ENCODE data around the gene ASAP2. TPM values are rescaled to one million over a fixed set of nuclear protein-coding genes. Genes with fewer than 3 reads are reported as not detected.

Gene ASAP2
- total RNA-seq, 2 experiments from 2014 or later: 0.21 to 0.26 TPM

GRCh38 chr2:9408641-9409151 lies 202.1 kb downstream of the ASAP2 start:
- Mint-ChIP-seq H3K9me3 (ENCODE audit: low read depth) (no peaks in the 10 kb centered on the region), H3K27ac (no peak overlapping the region), H3K27me3 (no peaks in the 10 kb centered on the region), H3K4me3 (no peak overlapping the region), H3K36me3 (ENCODE audit: low read depth) (peaks cover 38% of the 10 kb centered on the region), H3K4me1 (no peaks in the 10 kb centered on the region)
- CTCF ChIA-PET: no interaction called here
- ATAC-seq (no peak), DNase-seq (no peak)
- intact Hi-C loops (cut with DNase I, micrococcal nuclease): no loop called here
- POLR2A ChIA-PET: no interaction called here

GRCh38 chr2:9410108-9410507 lies 203.5 kb downstream of the ASAP2 start:
- ChIA-PET CTCF (no interaction called here), POLR2A (no interaction called here)
- intact Hi-C loops (cut with DNase I, micrococcal nuclease): no loop called here
- peaks cover 45% of the 10 kb centered on the region for H3K36me3 Mint-ChIP-seq (ENCODE audit: low read depth)
- no peak for DNase-seq
- peaks cover 2% of the 10 kb centered on the region for H3K4me1 Mint-ChIP-seq
- H3K27ac Mint-ChIP-seq: no peak overlapping the region
- H3K9me3 Mint-ChIP-seq (ENCODE audit: low read depth): no peaks in the 10 kb centered on the region
- no peak for ATAC-seq
- H3K4me3 Mint-ChIP-seq: no peak overlapping the region
- no peaks in the 10 kb centered on the region for H3K27me3 Mint-ChIP-seq

- Mint-ChIP-seq H3K27me3 (no peaks in the 10 kb centered on the region), H3K9me3 (ENCODE audit: low read depth) (no peaks in the 10 kb centered on the region), H3K4me3 (no peak overlapping the region), H3K36me3 (ENCODE audit: low read depth) (peaks cover 53% of the 10 kb centered on the region), H3K4me1 (peaks cover 17% of the 10 kb centered on the region), H3K27ac (peak overlapping the region; percentile 8)
- intact Hi-C loops (cut with DNase I, micrococcal nuclease): no loop called here
- CTCF ChIA-PET: no interaction called here
- POLR2A ChIA-PET: interaction anchor here (0.6 kb wide), 1 partner anchor 13 kb away, joined by 3 read pairs; no protein-coding TSS in a partner anchor
- no peak for DNase-seq
- no peak for ATAC-seq
These were observed 206.2 kb downstream of the ASAP2 start for GRCh38 chr2:9412781-9413180.

GRCh38 chr2:9415516-9416169 lies 209.0 kb downstream of the ASAP2 start:
- intact Hi-C loops (cut with DNase I, micrococcal nuclease): no loop called here
- DNase-seq (no peak), ATAC-seq (no peak)
- H3K4me1 Mint-ChIP-seq: peaks cover 41% of the 10 kb centered on the region
- H3K36me3 Mint-ChIP-seq (ENCODE audit: low read depth): peaks cover 54% of the 10 kb centered on the region
- H3K27ac Mint-ChIP-seq: peak overlapping the region; percentile 28
- ChIA-PET POLR2A (no interaction called here), CTCF (interaction anchor here (0.6 kb wide), 1 partner anchor 259 kb away, joined by 3 read pairs; no protein-coding TSS in a partner anchor)
- no peak overlapping the region for H3K4me3 Mint-ChIP-seq
- H3K27me3 Mint-ChIP-seq: no peaks in the 10 kb centered on the region
- H3K9me3 Mint-ChIP-seq (ENCODE audit: low read depth): no peaks in the 10 kb centered on the region

DNA sequence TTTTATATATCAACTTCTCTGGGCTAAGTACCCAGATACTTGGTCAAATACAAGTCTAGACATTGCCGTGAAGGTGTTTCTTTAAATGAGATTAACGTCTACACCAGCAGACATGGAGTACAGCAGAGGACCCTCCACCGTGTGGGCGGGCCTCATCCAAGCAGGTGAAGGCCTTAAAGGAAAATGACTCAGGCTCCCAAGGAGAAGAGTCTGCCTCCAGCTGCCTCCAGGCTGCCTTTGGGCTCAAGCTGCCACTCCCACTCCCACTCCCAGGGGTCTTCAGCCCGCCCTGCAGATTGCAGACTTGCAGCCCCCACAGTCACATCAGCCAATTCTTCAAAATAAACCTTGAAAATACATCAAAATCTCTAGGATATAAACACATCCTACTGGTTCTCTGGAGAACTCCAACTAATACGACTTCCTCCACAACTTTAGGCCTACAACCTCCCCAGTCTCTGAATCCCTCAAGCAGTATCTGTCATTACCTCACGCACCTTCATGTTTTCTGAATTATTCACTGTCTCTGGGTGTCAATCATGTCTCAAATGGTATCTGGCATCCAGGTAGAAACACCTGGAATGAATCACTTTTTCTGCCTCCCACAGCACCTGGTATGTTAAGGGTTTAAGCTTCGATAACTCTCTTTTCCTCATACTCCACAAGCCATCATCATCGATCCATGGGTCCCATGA lies 209.8 kb downstream of the ASAP2 start:
- Mint-ChIP-seq H3K4me1 (peaks cover 46% of the 10 kb centered on the region), H3K4me3 (no peak overlapping the region), H3K9me3 (ENCODE audit: low read depth) (no peaks in the 10 kb centered on the region), H3K27me3 (no peaks in the 10 kb centered on the region), H3K36me3 (ENCODE audit: low read depth) (peaks cover 49% of the 10 kb centered on the region), H3K27ac (peak overlapping the region; percentile 32)
- intact Hi-C loops (cut with DNase I, micrococcal nuclease): no loop called here
- CTCF ChIA-PET: interaction anchor here (0.6 kb wide), 1 partner anchor 258 kb away, joined by 3 read pairs; no protein-coding TSS in a partner anchor
- ATAC-seq (no peak), DNase-seq (no peak)
- POLR2A ChIA-PET: no interaction called here

DNA sequence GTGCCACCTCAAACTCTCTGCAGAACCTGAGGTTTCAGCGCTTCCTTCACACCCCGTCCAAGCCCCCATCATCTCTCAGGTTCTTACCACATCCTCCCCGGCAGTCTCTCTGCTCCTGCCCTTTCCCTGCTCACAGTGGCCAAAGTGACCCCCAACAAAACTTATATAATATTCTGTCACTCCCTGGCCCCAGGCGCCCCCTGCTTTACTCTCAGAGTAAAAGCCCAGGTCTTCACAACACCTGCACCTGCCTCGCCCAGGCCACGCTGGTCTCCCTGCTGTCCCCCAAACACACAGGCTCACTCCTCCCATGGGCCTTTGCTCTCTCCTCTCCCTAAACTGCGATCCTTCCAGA lies 210.3 kb downstream of the ASAP2 start:
- peak overlapping the region; percentile 32 for H3K27ac Mint-ChIP-seq
- peaks cover 50% of the 10 kb centered on the region for H3K36me3 Mint-ChIP-seq (ENCODE audit: low read depth)
- H3K4me3 Mint-ChIP-seq: no peak overlapping the region
- no peaks in the 10 kb centered on the region for H3K27me3 Mint-ChIP-seq
- ATAC-seq: no peak
- DNase-seq: no peak
- CTCF ChIA-PET: no interaction called here
- peaks cover 50% of the 10 kb centered on the region for H3K4me1 Mint-ChIP-seq
- no peaks in the 10 kb centered on the region for H3K9me3 Mint-ChIP-seq (ENCODE audit: low read depth)
- POLR2A ChIA-PET: no interaction called here
- intact Hi-C loops (cut with DNase I, micrococcal nuclease): no loop called here

GRCh38 chr2:9417725-9418124 lies 211.1 kb downstream of the ASAP2 start:
- DNase-seq (no peak), ATAC-seq (no peak)
- ChIA-PET CTCF (no interaction called here), POLR2A (interaction anchor here (0.6 kb wide), 1 partner anchor 439 kb away, joined by 3 read pairs; no protein-coding TSS in a partner anchor)
- Mint-ChIP-seq H3K27ac (no peak overlapping the region), H3K4me3 (no peak overlapping the region), H3K9me3 (ENCODE audit: low read depth) (no peaks in the 10 kb centered on the region), H3K27me3 (no peaks in the 10 kb centered on the region), H3K4me1 (peaks cover 56% of the 10 kb centered on the region), H3K36me3 (ENCODE audit: low read depth) (peaks cover 50% of the 10 kb centered on the region)
- intact Hi-C loops (cut with DNase I, micrococcal nuclease): no loop called here

GRCh38 chr2:9418746-9419145 lies 212.1 kb downstream of the ASAP2 start:
- ATAC-seq (no peak), DNase-seq (no peak)
- peaks cover 56% of the 10 kb centered on the region for H3K4me1 Mint-ChIP-seq
- CTCF ChIA-PET: interaction anchor here (0.9 to 1.2 kb wide), 2 partner anchors 87 to 566 kb away, joined by 3 read pairs; no protein-coding TSS in a partner anchor
- intact Hi-C loops (cut with DNase I, micrococcal nuclease): no loop called here
- H3K36me3 Mint-ChIP-seq (ENCODE audit: low read depth): peaks cover 46% of the 10 kb centered on the region
- no peak overlapping the region for H3K4me3 Mint-ChIP-seq
- POLR2A ChIA-PET: no interaction called here
- H3K27ac Mint-ChIP-seq: peak overlapping the region; percentile 67
- no peaks in the 10 kb centered on the region for H3K9me3 Mint-ChIP-seq (ENCODE audit: low read depth)
- no peaks in the 10 kb centered on the region for H3K27me3 Mint-ChIP-seq

GRCh38 chr2:9419541-9419940 lies 212.9 kb downstream of the ASAP2 start:
- no peak for ATAC-seq
- Mint-ChIP-seq H3K9me3 (ENCODE audit: low read depth) (no peaks in the 10 kb centered on the region), H3K4me3 (no peak overlapping the region), H3K27me3 (no peaks in the 10 kb centered on the region), H3K27ac (peak overlapping the region; percentile 39), H3K36me3 (ENCODE audit: low read depth) (peaks cover 41% of the 10 kb centered on the region), H3K4me1 (peaks cover 54% of the 10 kb centered on the region)
- ChIA-PET CTCF (interaction anchor here (0.6 kb wide), 1 partner anchor 72 kb away, joined by 3 read pairs; no protein-coding TSS in a partner anchor), POLR2A (interaction anchor here (0.6 kb wide), 1 partner anchor 11 kb away, joined by 3 read pairs; no protein-coding TSS in a partner anchor)
- intact Hi-C loops (cut with DNase I, micrococcal nuclease): no loop called here
- no peak for DNase-seq

DNA sequence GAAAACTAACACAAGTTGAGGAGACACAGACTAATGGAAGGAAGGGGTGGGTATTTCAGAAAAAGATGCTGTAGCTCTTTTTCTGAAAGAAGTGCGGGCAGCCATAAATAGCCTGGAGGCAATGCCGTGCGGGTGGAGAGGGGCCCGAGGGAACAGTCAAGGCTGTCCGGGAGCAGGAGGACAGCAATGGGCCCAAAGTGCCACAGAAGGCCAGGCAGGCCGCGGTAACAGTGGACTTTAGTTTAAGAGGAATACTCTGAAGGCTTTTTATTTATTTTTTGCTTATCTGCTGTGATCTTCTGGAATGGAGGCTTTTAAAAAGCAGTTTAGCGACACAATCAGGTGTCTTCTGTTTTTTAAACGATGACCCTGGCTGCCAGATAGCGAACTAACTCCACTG lies 213.9 kb downstream of the ASAP2 start:
- POLR2A ChIA-PET: no interaction called here
- no peak for ATAC-seq
- DNase-seq: no peak
- Mint-ChIP-seq H3K27ac (no peak overlapping the region), H3K4me3 (no peak overlapping the region), H3K9me3 (ENCODE audit: low read depth) (no peaks in the 10 kb centered on the region), H3K27me3 (no peaks in the 10 kb centered on the region), H3K4me1 (peaks cover 54% of the 10 kb centered on the region), H3K36me3 (ENCODE audit: low read depth) (peaks cover 41% of the 10 kb centered on the region)
- CTCF ChIA-PET: no interaction called here
- intact Hi-C loops (cut with DNase I, micrococcal nuclease): loop anchor here (5.0 kb wide), 5 partner anchors 52 to 702 kb away; partner anchors contain the start of genes RRM2 (in 2 of the 2), ADAM17 (in 1 of the 2), GRHL1 (in 1 of the 2) and IAH1 (in 1 of the 2)

GRCh38 chr2:9422321-9423099 lies 215.9 kb downstream of the ASAP2 start:
- intact Hi-C loops (cut with DNase I, micrococcal nuclease): loop anchor here (1.0 to 5.0 kb wide), 20 partner anchors 50 to 1026 kb away; partner anchors contain the start of genes ADAM17 (in 2 of the 2), IAH1 (in 2 of the 2), RRM2 (in 2 of the 2) and TAF1B (in 2 of the 2)
- Mint-ChIP-seq H3K4me1 (peaks cover 39% of the 10 kb centered on the region), H3K27me3 (no peaks in the 10 kb centered on the region), H3K27ac (peak overlapping the region; percentile 84), H3K9me3 (ENCODE audit: low read depth) (no peaks in the 10 kb centered on the region), H3K4me3 (no peak overlapping the region), H3K36me3 (ENCODE audit: low read depth) (peaks cover 25% of the 10 kb centered on the region)
- DNase-seq: peak; percentile 74
- ChIA-PET CTCF (interaction anchor here (0.6 to 1.2 kb wide), 5 partner anchors 18 to 549 kb away, joined by 3 to 6 read pairs (median 3); no protein-coding TSS in a partner anchor), POLR2A (interaction anchor here (0.5 to 1.5 kb wide), 6 partner anchors 23 to 360 kb away, joined by 3 to 5 read pairs (median 4); no protein-coding TSS in a partner anchor)
- peak; percentile 27 for ATAC-seq
